SK-N-MC (cell line): ENCODE results near the gene PRDM4.

Experiments used
- EZH2 ChIP-seq: fragments of 200-600 bp; sonication (generic); IDR thresholded peaks from one replicate; pipeline ENCODE4 v1.6.1; 2017; ENCODE audit warnings: antibody characterized with exemption
- FOXP2 ChIP-seq: optimal IDR thresholded peaks from 2 replicates; pipeline ENCODE3; 2011; ENCODE audit warnings: mild to moderate bottlenecking, moderate library complexity; ENCODE audit not compliant: insufficient read depth; ENCODE audit errors: extremely low read length, control extremely low read depth
- POLR2AphosphoS5 ChIP-seq: IDR thresholded peaks from 2 replicates; pipeline ENCODE4 v1.6.1; 2012; ENCODE audit warnings: mild to moderate bottlenecking, low read depth, low read length, borderline replicate concordance

GRCh38 chr12:107760207-107760808, 629 bp downstream of the PRDM4 start:
- no peak; the same call in 1 of the 2 replicates for TF ChIP-seq POLR2AphosphoS5
- no peak for TF ChIP-seq EZH2
- TF ChIP-seq FOXP2 = no peak
